ENCODE measurements around the gene PTPN1.

Gene PTPN1

DNA sequence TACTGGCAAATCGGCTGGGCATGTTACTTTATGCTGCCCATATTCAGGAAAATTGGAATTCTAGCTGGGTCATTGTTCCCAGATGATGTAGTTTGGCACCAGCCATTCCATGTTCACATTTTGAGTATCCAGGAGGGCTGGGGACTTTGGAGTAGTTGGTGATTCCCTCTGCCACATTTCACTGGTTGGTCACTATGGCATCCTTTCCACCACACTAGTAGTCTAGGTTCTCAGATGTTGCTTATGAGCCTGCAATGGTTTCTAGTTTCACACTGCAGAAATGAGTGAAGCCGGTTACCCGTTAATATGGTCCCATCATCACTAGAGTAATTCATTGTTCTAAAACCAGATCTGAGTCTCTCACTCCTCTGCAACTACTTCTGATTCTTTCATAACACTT lies 4.6 kb downstream of the PTPN1 start:
- no peak for DNase-seq

DNA sequence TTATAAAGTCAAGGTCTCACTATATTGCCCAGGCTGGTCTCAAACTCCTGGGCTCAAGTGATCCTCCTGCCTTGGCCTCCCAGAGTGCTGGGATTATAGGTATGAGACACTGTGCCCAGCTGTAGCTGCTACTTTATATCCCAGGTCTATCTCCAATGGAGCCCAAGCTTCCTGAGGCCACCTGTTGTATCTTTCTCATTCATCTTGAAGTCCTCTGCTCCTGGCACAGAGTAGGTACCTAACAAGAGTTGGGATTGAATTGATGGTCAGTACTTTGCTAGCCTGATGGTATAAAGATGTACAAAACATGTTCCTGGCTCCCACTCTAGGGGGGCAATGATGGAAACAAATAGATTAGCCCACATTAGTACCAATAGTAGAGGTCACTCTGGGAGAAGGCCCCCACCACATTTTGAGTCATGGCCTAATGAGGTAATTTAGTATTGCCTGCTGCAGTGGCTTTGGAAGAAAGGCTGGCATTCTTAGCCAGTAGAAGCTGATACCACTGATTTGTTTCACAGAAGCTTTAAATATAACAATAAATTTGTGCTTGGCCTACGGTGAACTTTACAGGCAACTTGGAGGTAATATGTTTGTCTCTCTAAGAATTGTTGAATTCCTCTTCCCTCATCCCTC lies 5.4 kb downstream of the PTPN1 start:
- DNase-seq: no peak

DNA sequence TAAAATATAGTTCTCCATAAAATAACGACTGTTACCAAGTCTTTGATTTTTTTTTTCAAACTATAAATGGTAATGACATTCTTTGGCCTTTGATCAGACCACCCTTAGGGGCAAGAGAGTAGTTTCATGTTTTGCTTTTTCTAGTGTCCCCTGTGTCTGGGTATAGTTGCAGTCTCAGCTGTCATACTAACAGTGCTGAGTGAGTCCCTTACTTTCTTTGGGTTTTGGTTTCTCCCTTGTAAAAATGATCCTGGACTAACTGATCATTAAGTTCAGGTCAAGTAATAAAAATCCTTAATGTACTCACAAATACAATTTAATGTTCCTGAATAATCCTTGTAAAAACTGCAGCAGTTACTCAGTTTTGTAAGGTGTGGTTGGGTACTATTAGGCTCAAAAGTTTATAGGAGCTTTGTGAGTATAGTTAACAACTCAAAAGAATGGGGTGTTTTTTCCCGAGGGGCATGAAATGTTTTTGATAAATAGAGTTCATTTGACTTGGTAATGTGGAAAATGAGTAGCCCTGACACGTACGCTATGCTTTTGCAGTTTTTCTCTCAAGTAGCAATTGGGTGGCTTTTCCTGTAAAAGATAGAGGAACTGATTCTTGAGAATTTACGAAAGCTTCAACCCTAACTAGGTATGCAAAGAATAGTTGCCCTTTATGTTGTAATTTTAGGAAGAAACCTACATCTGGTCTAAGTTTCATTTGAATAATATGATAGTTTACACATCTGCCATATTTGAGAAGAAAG lies 6.2 kb downstream of the PTPN1 start:
- no peak for DNase-seq

DNA sequence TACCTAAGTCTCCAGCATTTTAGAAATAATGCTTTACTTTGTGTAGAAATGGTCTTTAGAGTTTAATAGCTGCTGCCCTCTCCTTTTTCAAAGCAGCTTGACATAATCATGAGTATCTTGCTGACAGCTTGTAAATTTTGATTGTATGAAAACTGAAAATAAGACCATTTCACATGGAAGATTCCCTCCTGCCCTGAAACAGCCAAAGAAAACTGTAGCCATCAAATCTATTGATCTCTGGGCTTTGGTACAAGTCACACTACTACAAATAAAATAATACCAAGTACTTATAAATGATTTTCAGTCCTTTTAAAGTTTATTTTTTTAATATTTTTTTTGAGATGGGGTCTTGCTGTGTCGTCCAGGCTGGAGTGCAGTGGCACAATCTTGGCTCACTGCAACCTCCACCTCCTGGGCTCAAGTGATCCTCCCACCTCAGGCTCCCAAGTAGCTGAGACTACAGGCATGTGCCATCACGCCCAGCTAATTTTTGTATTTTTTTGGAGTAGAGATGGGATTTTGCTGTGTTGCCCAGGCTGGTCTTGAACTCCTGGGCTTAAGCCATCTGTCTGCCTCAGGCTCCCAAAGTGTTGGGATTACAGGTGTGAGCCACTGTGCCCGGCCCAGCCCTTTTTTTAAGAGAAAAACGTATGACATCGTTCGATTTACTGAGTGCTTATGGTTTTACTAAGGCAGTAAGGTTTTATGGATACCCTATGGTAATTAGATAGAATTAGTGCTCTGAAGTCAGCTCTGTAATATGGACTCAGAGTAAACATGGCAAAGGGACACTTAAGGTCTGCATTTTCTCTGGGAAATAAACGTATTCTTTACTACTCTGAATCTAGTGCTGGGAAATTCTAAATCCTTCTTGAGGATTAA lies 7.0 kb downstream of the PTPN1 start:
- DNase-seq: no peak

DNA sequence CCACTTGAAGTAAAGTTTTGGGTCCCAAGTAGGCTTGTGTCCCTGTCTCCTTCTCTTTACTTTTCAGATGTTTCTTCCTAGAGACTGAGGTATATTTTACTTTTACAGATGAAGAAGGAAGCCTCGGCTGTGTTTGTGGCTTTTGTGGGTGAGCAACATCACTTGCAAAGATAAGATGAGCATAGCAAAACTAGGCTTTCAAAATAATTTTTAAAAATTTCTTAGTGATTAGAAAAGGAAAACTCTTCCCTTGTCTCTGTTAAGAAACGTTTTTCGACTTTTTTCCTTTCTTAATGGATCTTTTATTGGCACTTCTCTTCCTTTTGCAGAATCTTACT lies 7.6 kb downstream of the PTPN1 start:
- DNase-seq: no peak

DNA sequence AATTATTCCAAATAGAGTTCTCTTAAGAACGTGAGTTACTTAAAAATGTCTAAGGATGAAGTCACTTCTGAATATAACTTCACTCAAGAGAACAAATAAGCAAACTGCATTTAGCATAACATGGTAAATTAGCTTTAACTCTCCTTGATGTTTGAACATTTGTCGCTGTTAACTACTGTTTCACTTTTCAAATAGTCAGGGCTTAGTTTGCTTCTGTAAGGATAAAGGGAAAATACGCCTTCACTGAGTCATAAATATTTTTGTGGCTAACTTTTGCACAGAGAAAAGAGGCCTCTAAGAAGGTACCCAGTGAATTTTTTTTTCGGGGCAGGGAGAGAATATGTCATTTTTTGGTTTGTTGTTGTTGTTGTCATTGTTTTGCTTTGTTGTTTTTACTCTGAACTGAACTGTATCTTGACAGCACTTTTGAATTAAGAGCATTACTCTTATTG lies 8.1 kb downstream of the PTPN1 start:
- DNase-seq: no peak

DNA sequence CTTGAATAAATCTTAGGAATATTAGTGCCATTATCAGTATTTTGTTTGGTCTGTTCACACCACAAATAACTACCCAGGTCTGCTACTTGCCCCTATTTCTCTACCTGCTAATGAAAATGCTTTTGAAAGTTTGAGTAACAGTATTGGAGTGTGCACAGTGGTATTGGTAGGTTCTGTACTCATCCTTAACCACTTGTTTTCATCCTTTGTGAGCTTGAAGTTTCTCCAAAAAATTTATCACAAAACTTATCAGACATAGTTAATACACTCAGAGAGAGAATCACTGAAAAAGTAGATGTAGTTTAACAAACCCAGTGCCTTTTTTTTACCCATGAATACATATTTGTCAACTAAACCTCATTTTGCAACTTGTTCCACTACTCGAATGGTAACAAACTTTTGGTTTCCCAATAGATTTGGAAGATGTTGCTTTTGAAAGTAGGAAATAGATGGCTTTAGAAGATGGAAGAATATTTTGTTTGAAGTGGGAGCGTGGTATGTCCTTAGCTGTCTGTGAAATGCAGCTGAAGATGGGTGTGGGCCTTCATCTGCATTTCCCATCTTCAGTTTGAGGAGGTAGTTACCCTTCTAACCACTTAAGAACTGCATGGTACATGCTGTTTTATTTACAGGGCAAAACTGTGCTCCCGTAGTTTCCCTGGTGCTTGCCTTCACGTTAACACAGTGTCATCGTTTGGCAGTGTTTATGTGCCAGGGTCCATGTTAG lies 9.0 kb downstream of the PTPN1 start:
- no peak for DNase-seq

DNA sequence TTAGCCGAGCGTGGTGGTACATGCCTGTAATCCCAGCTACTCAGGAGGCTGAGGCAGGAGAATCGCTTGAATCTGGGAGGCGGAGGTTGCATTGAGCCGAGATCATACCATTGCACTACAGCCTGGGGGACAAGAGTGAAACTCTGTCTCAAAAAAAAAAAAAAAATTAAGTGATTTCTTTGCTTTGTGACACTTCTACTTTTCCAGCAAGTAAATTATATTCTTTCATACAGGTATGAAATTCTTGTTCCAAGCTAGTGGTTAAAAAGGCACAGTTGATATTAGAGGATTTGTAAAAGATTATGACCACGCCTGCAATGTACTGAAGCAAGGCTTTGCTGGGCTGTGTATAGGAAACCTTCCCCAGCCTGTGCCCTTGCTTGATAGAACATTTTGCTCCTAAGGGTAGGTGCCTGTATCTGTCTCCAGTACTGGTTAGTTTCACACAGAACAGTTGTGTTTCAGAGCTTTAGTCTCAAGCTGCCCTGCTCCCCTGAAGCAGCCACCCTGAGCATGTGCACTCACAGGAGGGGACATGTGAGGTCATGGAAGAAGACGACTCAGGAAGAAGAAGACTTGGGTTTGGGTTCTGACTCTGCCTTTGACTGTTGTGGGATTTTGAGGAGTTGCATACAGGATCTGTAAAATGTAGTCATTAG lies 10.2 kb downstream of the PTPN1 start:
- DNase-seq: no peak

DNA sequence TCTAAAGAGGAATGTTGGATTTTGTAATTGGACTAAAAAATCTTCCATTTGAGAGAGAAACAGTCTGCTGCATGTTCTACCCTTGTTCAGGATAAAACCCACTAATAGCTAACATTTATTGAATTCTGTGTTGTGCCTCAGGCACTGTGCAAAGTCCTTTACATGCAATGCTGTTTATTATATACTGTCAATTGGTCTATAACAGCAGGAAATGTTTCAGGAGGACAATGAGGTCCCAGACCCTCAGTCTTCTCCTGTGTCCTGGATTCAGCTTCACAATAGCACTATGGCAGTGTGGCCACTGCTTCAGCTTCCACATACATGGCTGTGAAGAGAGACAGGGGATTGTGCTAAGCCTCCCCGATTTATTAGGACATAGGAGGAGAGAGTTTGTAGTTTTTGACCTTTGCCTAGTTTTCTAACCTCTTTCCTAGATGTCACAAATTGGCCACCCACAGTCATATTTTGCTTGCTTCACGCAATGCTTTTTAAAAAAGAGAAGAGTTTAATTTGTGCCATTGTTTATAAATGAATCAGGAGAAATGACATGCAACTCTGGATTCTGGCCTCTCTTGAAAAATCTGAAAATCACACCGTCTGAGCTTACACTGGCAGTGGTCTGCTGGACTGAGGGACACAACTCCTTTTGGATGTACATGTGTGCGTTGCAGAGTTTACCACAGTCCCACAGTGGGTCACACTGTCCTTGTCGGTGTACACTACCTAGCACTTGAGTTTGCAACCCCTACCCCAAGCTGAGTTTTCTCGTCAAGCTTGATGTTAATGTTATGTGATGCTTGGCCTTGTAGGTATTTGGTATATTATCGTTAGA lies 11.3 kb downstream of the PTPN1 start:
- no peak for DNase-seq

DNA sequence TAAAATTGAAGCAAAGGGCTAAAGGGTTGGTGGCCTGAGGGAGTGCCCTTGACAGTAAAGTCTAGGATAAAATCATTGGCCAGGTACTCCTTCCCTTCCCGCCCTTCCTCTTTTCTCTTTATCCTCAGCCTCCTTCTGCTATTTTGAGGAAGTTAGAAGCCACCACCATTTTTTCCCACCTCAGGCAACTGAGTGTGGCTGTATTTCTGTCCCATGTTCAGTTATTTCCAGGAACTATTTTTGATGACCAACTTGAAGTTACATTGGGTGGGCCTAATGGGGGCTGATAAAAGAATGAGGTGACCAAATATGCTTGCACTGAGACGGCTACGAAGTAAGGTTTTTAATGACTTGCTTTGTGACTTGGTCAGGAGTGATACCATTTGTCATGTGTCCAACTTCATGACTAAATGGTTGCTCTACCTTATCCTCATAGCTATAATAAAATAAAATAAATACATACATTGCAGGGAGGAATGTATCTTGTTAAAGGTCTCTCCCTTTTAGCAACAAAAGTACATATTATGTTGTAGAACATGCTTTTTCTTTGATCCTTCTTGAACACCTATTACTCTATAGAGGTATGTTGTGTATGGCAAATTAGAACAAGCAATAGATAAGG lies 12.0 kb downstream of the PTPN1 start:
- no peak for DNase-seq

DNA sequence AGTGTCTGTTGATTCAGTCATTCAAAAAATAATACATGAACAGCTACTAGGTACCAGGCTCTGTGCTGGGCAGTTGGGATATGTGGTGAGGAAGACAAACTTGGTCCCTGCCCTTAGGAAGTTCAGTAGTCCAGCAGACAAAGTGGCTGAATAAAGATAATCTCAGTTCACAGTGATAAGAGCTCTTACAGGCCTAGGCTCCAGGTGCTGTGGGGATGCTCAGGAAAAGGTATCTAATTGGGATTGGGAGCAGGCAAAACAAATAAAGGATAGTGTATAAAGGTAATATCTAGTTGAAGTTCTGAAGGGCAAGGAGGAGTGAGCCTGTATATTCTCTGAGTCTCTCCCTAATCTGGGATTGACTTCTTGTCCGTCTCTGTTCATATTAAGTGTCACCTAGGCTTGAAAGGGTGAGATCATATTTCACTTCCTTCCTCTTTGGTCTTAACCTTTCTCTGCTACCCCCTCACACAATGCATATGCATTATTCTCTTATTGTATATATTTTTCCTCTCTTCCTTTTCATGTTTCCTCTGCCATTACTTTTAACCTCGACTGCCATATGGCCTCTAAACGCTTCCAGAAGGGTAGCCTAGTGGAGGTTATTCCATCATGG lies 13.5 kb downstream of the PTPN1 start:
- no peak for DNase-seq

DNA sequence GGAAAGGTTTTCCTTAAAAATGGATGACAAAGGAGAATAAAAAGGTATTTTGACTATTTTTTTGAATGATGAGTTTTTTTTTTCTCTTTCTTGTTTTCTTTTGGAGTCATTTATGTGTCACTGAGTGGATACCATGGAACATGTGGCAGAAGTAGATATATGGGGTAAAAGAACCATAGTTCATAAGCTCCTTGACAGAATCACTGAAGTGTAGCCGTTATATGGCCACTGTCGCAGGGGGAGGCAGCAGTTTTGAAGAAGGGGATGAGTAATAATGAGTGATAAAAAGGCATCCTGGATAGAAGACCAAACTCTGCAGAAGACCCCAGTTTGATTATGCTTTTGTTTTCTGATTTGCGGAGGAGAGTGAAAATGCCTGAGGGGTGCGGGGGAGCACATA lies 15.5 kb downstream of the PTPN1 start:
- no peak for DNase-seq

DNA sequence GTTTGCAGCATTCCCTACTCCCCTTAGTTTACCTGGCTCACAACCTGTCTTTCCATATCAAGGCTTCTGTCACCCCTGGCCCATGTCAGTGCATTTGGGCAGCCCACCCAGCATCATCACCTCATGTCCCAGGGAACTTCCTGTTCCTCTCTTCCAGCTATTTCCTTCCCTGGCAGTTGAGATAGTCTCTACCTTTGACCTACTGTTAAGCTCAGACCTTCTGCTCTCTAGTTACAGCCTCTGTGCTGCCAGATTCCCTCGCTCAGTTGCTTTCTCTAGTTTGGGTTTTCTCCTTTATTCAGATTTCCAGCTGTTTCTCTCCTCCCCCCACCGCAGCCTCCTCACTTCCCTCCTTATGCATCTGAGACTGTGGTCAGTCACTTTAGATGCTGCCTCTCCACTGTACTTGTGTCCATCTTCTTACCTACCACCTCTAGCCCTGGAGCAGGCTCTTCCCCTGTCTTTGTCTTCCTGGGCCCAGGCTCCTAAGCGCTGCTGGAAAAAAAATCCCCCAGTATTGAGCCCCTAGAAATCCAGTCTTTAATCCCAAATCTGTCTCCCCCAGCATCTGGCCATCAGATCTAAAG lies 16.3 kb downstream of the PTPN1 start:
- no peak for DNase-seq

DNA sequence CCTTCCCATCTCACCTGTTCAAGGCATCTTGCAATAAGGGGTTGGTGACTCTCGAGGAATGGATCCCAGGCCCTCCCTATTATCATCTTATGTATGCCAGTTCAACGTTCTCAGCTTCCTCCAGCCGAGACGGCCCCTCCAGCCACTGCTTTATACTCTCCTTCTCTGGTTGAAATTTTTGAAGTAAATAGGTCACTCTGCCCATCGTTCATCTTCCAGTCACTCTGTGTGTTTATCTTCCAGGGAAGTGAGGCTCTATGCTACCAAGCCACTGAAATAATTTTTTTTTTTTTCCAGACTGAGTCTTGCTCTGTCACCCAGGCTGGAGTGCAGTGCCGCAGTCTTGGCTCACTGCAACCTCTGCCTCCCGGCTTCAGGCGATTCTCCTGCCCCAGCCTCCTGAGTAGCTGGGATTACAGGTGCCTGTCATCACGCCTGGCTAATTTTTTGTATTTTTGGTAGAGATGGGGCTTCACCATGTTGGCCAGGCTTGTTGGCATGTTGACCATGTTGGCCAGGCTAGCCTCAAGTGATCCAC lies 17.0 kb downstream of the PTPN1 start:
- no peak for DNase-seq

DNA sequence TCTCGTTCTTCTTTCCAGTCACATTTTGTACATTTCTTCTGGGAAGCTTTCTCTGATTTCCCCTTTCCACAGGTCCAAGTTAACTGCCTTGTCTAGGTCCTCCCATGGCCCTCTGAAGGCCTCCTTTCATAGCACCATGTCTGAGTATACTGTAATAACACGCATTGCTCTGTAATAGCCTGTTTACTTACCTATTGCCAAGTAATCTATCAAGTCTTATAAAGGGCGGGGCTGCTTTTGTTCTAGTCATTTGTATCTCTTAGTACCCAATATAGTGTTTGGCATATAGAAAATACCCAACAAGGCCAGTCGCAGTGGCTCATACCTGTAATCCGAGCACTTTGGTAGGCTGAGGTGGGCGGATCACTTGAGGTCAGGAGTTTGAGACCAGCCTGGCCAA lies 17.9 kb downstream of the PTPN1 start:
- DNase-seq: no peak

DNA sequence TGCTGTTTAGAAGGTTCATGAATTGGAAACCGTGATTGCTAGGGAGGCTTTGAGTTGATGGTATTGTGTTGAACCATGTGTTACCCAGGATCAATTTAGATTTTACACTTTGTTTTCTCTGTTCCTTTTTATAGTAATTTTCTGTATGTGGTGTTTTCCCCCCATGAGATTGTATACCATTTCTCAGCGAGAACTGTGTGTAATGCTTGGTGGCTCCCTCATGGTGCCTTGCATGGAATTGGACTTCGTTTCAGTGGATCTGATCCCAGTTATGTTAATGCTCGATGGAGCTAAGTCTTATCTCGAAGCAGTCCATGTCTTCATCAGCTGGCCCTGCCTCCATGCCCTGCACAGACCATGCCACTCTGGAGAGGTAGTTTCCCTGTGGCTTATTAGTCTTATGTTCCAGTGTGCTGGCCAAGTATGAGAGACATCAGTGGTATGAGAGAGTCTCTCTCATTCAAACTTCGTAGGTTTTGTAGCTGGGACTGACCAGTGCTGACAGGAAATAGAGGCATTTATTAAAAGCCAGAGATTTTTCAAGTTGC lies 18.7 kb downstream of the PTPN1 start:
- DNase-seq: no peak

DNA sequence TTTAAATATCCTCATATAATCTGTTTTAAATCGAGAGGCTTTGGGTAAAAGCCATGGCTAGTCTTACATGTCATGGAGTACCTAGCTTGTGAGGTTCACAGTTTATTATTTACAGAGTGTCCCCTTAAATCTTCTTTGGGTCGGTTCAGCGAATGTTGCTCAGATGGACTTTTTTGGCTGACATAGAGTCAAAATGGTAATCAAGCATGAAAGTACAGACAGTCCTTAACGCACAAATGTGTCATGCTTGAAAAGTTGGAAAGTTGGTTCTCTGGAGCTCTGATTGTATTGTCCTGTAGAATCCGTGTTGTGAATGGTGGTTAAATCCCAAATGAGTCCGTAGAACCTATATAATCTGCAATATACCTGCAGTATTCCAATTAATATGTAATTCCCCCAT lies 22.0 kb downstream of the PTPN1 start:
- DNase-seq: no peak

DNA sequence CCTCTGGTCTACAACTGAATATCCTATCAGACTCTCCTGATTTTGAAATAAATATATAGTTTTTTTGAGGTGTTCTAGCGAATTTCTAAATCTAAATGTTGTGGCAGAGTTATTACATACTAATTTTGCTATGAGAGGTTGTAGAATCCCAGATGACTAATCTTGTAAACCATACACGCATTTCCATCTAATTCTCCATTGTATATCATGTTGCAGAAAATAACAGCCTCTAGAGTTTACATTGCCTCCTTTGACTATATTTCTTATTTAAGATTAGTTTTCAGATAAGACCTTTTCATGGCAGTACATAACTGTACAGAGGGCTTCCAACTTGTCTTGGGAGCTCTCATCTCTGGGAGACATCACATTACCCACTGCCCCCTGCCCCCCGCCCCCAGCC lies 22.9 kb downstream of the PTPN1 start:
- no peak for DNase-seq

DNA sequence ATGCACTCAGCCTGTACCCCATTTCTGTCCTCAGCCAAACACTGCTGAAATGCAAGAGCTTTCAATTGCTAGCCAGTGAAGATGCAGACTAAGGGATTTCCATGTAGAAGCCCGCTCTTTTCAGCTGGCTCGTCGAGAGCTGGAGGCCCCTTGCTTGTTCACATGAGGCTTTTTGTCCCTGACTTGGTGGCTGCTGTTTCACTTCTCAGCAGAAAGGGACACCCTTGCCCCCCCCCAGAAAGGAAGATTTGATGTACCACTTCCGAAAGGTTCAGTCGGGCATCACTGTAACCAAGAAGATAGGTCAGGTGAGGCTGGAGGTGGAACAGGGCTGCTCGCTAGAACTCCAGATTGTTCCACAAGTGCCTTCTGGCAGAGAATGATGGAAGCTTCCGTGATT lies 23.3 kb downstream of the PTPN1 start:
- no peak for DNase-seq

DNA sequence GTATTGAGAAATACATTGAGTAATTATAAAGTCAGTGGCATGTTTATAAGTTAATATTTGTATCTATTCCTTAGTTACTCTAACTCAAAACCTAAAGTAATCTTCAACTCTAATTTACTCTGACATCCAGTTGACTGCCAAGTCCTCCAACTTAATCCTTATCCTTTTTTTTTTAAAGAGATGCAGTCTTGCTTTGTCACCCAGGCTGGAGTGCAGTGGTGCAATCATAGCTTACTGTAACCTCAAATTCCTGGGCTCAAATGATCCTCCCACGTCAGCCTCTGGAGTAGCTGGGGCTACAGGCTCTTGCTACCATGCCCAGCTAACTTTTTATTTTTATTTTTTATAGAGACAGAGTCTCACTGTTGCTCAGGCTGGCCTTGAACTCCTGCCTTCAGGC lies 24.4 kb downstream of the PTPN1 start:
- DNase-seq: no peak
